NB4 (cell line): ENCODE measurements around the gene SMYD5.
A peak's percentile ranks its signal among the peaks of the same experiment; 100 is the strongest.

Experiments used
- DNase-seq: peaks from one replicate; pipeline ENCODE4 v3.0.0; 2010; ENCODE audit warnings: low read depth
- H3K4me3 ChIP-seq: one replicate; pipeline ENCODE4 v1.5.1; 2011; ENCODE audit warnings: mild to moderate bottlenecking, low read depth, low read length, moderate library complexity
- MYC ChIP-seq: IDR thresholded peaks from 2 replicates; pipeline ENCODE4 v1.6.1; 2011; ENCODE audit warnings: low read depth, low read length
- POLR2A ChIP-seq: IDR thresholded peaks from 2 replicates; pipeline ENCODE4 v1.6.1; 2011; ENCODE audit warnings: mild to moderate bottlenecking; ENCODE audit not compliant: insufficient read length; ENCODE audit errors: extremely low read depth
- TF ChIP-seq, protein P1 (sequence below): IDR thresholded peaks from one replicate; pipeline ENCODE4 v1.5.1; 2012; ENCODE audit warnings: low read depth, low read length
- TF ChIP-seq, protein P2 (sequence below): IDR thresholded peaks from 2 replicates; pipeline ENCODE4 v1.6.1; 2011; ENCODE audit warnings: low read depth, low read length

The SMYD5 gene

DNA sequence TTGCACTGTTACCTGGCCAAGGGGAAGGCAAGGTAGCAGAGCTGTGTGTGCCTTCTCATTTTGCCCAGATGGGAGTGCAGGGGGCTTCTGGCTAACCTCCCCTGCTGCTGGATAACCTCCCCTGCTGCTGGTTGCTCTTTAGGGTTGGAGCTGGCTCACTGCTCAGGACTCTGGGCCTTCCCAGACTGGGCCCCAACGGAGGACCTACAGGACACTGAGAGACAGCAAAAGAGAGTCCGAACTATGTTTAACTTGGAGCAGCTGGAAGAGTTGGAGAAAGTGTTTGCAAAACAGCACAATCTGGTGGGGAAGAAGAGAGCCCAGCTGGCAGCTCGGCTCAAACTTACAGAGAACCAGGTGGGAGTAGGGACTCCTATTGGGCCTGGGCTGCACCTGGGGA lies 5.8 kb upstream of the SMYD5 start:
- TF ChIP-seq, protein P1, sequence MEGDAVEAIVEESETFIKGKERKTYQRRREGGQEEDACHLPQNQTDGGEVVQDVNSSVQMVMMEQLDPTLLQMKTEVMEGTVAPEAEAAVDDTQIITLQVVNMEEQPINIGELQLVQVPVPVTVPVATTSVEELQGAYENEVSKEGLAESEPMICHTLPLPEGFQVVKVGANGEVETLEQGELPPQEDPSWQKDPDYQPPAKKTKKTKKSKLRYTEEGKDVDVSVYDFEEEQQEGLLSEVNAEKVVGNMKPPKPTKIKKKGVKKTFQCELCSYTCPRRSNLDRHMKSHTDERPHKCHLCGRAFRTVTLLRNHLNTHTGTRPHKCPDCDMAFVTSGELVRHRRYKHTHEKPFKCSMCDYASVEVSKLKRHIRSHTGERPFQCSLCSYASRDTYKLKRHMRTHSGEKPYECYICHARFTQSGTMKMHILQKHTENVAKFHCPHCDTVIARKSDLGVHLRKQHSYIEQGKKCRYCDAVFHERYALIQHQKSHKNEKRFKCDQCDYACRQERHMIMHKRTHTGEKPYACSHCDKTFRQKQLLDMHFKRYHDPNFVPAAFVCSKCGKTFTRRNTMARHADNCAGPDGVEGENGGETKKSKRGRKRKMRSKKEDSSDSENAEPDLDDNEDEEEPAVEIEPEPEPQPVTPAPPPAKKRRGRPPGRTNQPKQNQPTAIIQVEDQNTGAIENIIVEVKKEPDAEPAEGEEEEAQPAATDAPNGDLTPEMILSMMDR = no peak
- TF ChIP-seq, protein P2, sequence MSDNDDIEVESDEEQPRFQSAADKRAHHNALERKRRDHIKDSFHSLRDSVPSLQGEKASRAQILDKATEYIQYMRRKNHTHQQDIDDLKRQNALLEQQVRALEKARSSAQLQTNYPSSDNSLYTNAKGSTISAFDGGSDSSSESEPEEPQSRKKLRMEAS = no peak
- no peak for TF ChIP-seq POLR2A
- TF ChIP-seq MYC = no peak
- H3K4me3 ChIP-seq = no peak overlapping the region
- DNase-seq = no peak

DNA sequence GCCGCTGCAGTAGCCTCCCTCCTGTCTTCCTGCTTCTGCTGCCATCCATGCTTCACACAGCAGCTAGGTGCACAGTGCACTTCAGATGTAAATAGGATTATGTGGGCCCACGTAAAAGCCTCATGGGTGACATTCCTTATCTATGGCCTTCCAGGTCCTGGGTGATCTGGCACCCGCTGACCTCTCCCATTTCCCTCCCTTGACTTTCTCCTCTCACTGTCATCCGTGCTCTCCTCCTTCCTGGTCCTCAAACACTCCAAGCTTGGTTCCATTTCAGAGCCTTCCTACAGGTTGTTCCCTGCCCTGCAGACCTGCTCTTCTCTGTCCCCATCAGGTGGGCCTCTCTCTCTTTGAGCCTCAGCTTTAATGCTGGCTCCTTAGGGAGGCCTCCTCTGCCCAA lies 4.0 kb upstream of the SMYD5 start:
- H3K4me3 ChIP-seq = no peak overlapping the region
- TF ChIP-seq, protein P1 = no peak
- TF ChIP-seq, protein P2 = no peak
- no peak for TF ChIP-seq POLR2A
- TF ChIP-seq MYC = no peak
- DNase-seq = no peak

DNA sequence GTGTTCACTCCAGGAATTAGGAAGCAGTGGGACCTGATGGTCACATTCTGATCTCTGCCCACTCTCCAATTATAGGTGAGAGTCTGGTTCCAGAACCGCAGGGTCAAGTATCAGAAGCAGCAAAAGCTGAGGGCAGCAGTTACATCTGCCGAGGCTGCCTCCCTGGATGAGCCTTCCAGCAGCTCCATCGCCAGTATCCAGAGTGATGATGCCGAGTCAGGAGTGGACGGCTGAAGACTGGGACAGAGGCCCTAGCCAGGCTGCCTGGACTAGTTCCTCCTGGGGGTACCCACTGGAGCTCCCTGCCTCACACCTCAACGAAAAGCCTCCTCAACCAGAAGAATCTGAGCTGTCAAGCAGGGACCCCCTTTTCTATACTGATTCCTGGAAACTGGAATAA lies 3.3 kb upstream of the SMYD5 start:
- TF ChIP-seq, protein P1 = no peak
- TF ChIP-seq MYC (no peak), POLR2A (no peak)
- TF ChIP-seq, protein P2 = no peak
- H3K4me3 ChIP-seq = no peak overlapping the region
- DNase-seq = no peak

DNA sequence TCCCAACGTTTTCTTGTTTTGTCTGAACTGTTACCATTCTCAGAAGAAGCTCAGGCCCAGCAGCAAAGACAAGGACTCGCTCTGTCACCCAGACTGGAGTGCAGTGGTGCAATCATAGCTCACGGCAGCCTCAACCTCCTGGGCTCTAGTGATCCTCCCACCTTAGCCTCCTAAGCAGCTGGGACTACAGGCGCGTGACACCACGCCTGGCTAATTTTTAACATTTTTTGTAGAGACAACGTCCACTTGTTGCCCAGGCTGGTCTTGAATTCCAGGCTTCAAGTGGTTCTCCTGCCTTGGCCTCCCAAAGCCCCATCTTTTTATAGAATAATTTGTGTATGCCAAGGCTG lies 2.0 kb upstream of the SMYD5 start:
- DNase-seq = no peak
- H3K4me3 ChIP-seq = no peak overlapping the region
- TF ChIP-seq MYC = no peak
- TF ChIP-seq, protein P1 = no peak
- no peak for TF ChIP-seq POLR2A
- TF ChIP-seq, protein P2 = no peak

DNA sequence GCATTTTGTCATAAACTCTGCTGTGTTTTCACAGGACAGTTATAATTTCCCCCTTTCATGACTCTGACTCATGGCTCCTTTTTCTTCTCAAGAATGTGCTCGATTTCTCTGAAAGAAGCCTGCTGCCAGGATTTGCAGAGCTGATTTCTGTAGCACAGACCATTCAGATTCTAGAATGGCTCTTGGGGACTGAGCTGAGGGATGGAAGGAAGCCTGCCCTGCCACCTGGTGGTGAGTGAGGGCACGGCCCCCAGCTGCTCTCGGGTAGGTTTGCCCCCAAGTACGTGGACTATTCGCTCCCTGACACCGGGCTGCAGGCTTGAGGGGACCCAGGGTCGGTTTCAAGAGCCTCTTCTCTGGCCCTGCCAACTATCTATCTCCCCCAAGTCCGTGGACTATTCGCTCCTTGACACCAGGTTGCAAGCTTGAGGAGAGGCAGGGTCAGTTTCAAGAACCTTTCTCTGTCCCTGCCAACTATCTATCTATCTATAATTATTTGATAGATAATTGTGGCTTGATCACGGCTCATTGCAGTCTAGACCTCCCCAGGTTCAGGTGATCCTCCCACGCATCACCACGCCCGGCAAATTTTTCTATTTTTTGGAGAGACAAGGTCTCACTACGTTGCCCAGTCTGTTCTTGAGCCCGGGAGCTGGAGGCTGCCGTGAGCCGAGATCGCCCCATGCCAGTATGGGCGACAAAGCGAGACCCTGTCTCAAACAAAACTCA lies 1.4 kb upstream of the SMYD5 start:
- H3K4me3 ChIP-seq = no peak overlapping the region
- TF ChIP-seq, protein P1 = peak; percentile 97
- no peak for TF ChIP-seq MYC
- TF ChIP-seq, protein P2 = no peak; the same call in 1 of the 2 replicates
- no peak for TF ChIP-seq POLR2A
- peak; percentile 88 for DNase-seq
